Smooth muscle cell (in vitro differentiated cells): Measurements from ENCODE around the gene ATOH8. TPM values are rescaled to one million over a fixed set of nuclear protein-coding genes. Genes with fewer than 3 reads are reported as not detected.

Experiments used
- DNase-seq: peaks from one replicate; lab custom pipeline; 2025; ENCODE audit not compliant: unreplicated experiment; lab: John Stamatoyannopoulos, UW
- H2AFZ ChIP-seq: fragments of 200-600 bp; sonication (generic); 2 replicates; pipeline ENCODE4 v1.6.0; 2016; ENCODE audit warnings: antibody characterized with exemption, low read depth, mild to moderate bottlenecking
- H3F3A ChIP-seq: fragments of 200-600 bp; sonication (generic); 2 replicates; pipeline ENCODE4 v1.6.0; 2017; ENCODE audit warnings: antibody characterized with exemption, low read depth
- H3K27ac ChIP-seq: fragments of 200-600 bp; sonication (generic); 2 replicates; pipeline ENCODE4 v1.5.1; 2016; ENCODE audit warnings: low read depth, mild to moderate bottlenecking
- H3K27me3 ChIP-seq: fragments of 200-600 bp; sonication (generic); 2 replicates; pipeline ENCODE4 v1.6.1; 2016; ENCODE audit warnings: low read depth, mild to moderate bottlenecking
- H3K36me3 ChIP-seq: fragments of 200-600 bp; sonication (generic); 2 replicates; pipeline ENCODE4 v1.5.1; 2016; ENCODE audit warnings: low read depth
- H3K4me1 ChIP-seq: fragments of 200-600 bp; sonication (generic); 2 replicates; pipeline ENCODE4 v1.5.1; 2016; ENCODE audit warnings: low read depth
- H3K4me2 ChIP-seq: fragments of 200-600 bp; sonication (generic); 2 replicates; pipeline ENCODE4 v1.6.0; 2016; ENCODE audit warnings: mild to moderate bottlenecking
- H3K4me3 ChIP-seq: fragments of 200-600 bp; sonication (generic); 2 replicates; pipeline ENCODE4 v1.5.1; 2016; ENCODE audit warnings: mild to moderate bottlenecking
- H3K79me2 ChIP-seq: fragments of 200-600 bp; sonication (generic); 2 replicates; pipeline ENCODE4 v1.6.0; 2016; ENCODE audit warnings: low read depth, mild to moderate bottlenecking
- H3K9ac ChIP-seq: fragments of 200-600 bp; sonication (generic); 2 replicates; pipeline ENCODE4 v1.6.0; 2016; ENCODE audit warnings: low read depth
- H3K9me3 ChIP-seq: fragments of 200-600 bp; sonication (generic); replicated peaks from 2 replicates; pipeline ENCODE4 v1.5.1; 2016; ENCODE audit warnings: low read depth
- H4K20me1 ChIP-seq: fragments of 200-600 bp; sonication (generic); 2 replicates; pipeline ENCODE4 v1.6.0; 2016; ENCODE audit warnings: low read depth
- CTCF ChIP-seq: fragments of 200-600 bp; sonication (generic); IDR thresholded peaks from 2 replicates; pipeline ENCODE4 v1.5.1; 2017; ENCODE audit warnings: borderline replicate concordance, mild to moderate bottlenecking, antibody characterized with exemption; ENCODE audit not compliant: insufficient read depth, poor library complexity, severe bottlenecking
- WGBS: methylation state at CpG from one replicate; pipeline ENCODE4 v1.1.7; 2016; ENCODE audit warnings: low lambda C conversion rate; 5-methylcytosine and 5-hydroxymethylcytosine counted together
- polyA plus RNA-seq: library from polyadenylated mRNA; unstranded; fragments of >200 nt; fragmentation: Nextera tagmentation; extraction: Ambion mirVana; gene quantifications from 2 replicates; pipeline ENCODE4 v1.2.1, GENCODE V29; 2016
- total RNA-seq: library from RNA; depleted of rRNA; stranded (reverse); fragments of >200 nt; gene quantifications from 2 replicates; pipeline ENCODE4 v1.2.3, GENCODE V29; 2014

The ATOH8 gene
- total and polyA plus RNA-seq, 2 experiments from 2014 or later = 5.2 to 6.5 TPM

GRCh38 chr2:85732467-85733120 is 21.2 kb upstream of the ATOH8 start:
- no peaks in the 10 kb centered on the region for H3K4me1 ChIP-seq
- no peak for TF ChIP-seq CTCF
- 96% methylated on average over 2 of the region's 2 CpGs for whole genome bisulfite sequencing
- no peaks in the 10 kb centered on the region for H3F3A ChIP-seq
- no peak overlapping the region for H3K27ac ChIP-seq
- H3K9ac ChIP-seq = no peak overlapping the region
- H3K79me2 ChIP-seq = no peaks in the 10 kb centered on the region
- H3K9me3 ChIP-seq = no peaks in the 10 kb centered on the region
- no peak overlapping the region for H3K4me3 ChIP-seq
- no peaks in the 10 kb centered on the region for H4K20me1 ChIP-seq
- DNase-seq = no peak
- H3K36me3 ChIP-seq = no peaks in the 10 kb centered on the region
- H3K27me3 ChIP-seq = no peaks in the 10 kb centered on the region
- H3K4me2 ChIP-seq = no peak overlapping the region
- H2AFZ ChIP-seq = no peak overlapping the region

- Histone ChIP-seq H3F3A (no peaks in the 10 kb centered on the region), H3K27ac (no peak overlapping the region), H3K9ac (no peak overlapping the region), H4K20me1 (no peaks in the 10 kb centered on the region), H3K36me3 (no peaks in the 10 kb centered on the region), H3K79me2 (no peaks in the 10 kb centered on the region), H3K9me3 (no peaks in the 10 kb centered on the region), H2AFZ (no peak overlapping the region), H3K4me1 (no peaks in the 10 kb centered on the region), H3K4me3 (no peak overlapping the region), H3K4me2 (no peak overlapping the region), H3K27me3 (no peaks in the 10 kb centered on the region)
- TF ChIP-seq CTCF = no peak
- WGBS = 95% methylated on average over 18 of the region's 18 CpGs
- DNase-seq = no peak
Observed at GRCh38 chr2:85733121-85733960, 20.4 kb upstream of the ATOH8 start.

GRCh38 chr2:85734015-85734414 is 19.8 kb upstream of the ATOH8 start:
- Histone ChIP-seq H3K36me3 (no peaks in the 10 kb centered on the region), H3K4me3 (no peak overlapping the region), H3K27ac (no peak overlapping the region), H3K9ac (no peak overlapping the region), H2AFZ (no peak overlapping the region), H3K4me1 (no peaks in the 10 kb centered on the region), H3K79me2 (no peaks in the 10 kb centered on the region), H3K9me3 (no peaks in the 10 kb centered on the region), H3F3A (no peaks in the 10 kb centered on the region), H3K4me2 (no peak overlapping the region), H4K20me1 (no peaks in the 10 kb centered on the region), H3K27me3 (no peaks in the 10 kb centered on the region)
- DNase-seq = no peak
- TF ChIP-seq CTCF = no peak
- WGBS = 93% methylated on average over 4 of the region's 4 CpGs
